T-cell (primary cell): ENCODE results near the gene PALS2. TPM values are rescaled to one million over a fixed set of nuclear protein-coding genes. Genes with fewer than 3 reads are reported as not detected.

Experiments used
- ATAC-seq, 4 experiments: fragments of 200-7000 bp in 3 of 4; fragments of 150-1000 bp in 1 of 4; cut with Tn5 transposase; replicated peaks in 1 of 4; 1 replicate in 3 of 4; 2 replicates in 1 of 4; pipeline ENCODE4 v1.10.0; 2021; ENCODE audit warnings: moderate library complexity in 3 of 4, mild to moderate bottlenecking in 2 of 4, moderate number of reproducible peaks in 1 of 4
- CTCF ChIA-PET, 2 donors: fragments of 300-600 bp; sonication (Branson Sonifier 250); formaldehyde crosslinking; loops; one replicate each; lab custom pipeline; 2022; ENCODE audit warnings: antibody characterized with exemption in 2 of 2; lab: Charles Lee
- POLR2A ChIA-PET, 2 donors: fragments of 300-600 bp; sonication (Branson Sonifier 250); formaldehyde crosslinking; loops; one replicate each; lab custom pipeline; 2022; ENCODE audit warnings: antibody characterized with exemption in 2 of 2; lab: Charles Lee
- DNase-seq, 35 experiments: peaks; one replicate each; pipeline versions ENCODE4 v3.0.0 to v3.0.0-alpha.2; 2013 to 2023
- H3K27ac ChIP-seq: one replicate; pipeline ENCODE4 v1.5.1; 2013; ENCODE audit warnings: low read length
- H3K27me3 ChIP-seq, 2 experiments: replicated peaks in 1 of 2; 1 replicate in 1 of 2; 2 replicates in 1 of 2; pipeline versions ENCODE4 v1.6.1 to v1.7.0; 2013; ENCODE audit warnings: low read length in 1 of 2, mixed read lengths in 1 of 2; ENCODE audit not compliant: control insufficient read depth in 2 of 2, insufficient read depth in 2 of 2; ENCODE audit errors: extremely low read depth in 1 of 2
- H3K36me3 ChIP-seq, 2 donors: 1 replicate in 1 of 2; 2 replicates in 1 of 2; pipeline versions ENCODE4 v1.6.1 to v1.7.0; 2013; ENCODE audit warnings: low read length in 1 of 2; ENCODE audit not compliant: control insufficient read depth in 2 of 2, insufficient read depth in 1 of 2; ENCODE audit errors: extremely low read depth in 1 of 2
- H3K4me1 ChIP-seq, 2 experiments: 1 replicate in 1 of 2; 2 replicates in 1 of 2; pipeline versions ENCODE4 v1.6.1 to v1.7.0; 2013; ENCODE audit warnings: low read length in 2 of 2, mixed read lengths in 1 of 2; ENCODE audit not compliant: insufficient read depth in 2 of 2, control insufficient read depth in 1 of 2; ENCODE audit errors: extremely low read depth in 1 of 2
- H3K4me3 ChIP-seq, 2 donors: 1 replicate in 1 of 2; 2 replicates in 1 of 2; pipeline versions ENCODE4 v1.5.1 to v1.7.0; 2013; ENCODE audit warnings: mild to moderate bottlenecking in 2 of 2, low read length in 1 of 2, moderate library complexity in 1 of 2; ENCODE audit not compliant: control insufficient read depth in 1 of 2; ENCODE audit errors: extremely low read depth in 1 of 2
- H3K9me3 ChIP-seq: 2 replicates; pipeline ENCODE4 v1.7.0; 2013
- H3K27ac Mint-ChIP-seq, 2 donors: one replicate each; pipeline ENCODE4 v1.8.0; 2020 to 2021; ENCODE audit warnings: mild to moderate bottlenecking in 2 of 2, mixed read lengths in 2 of 2
- H3K27me3 Mint-ChIP-seq, 2 donors: one replicate each; pipeline ENCODE4 v1.8.0; 2021 to 2022; ENCODE audit warnings: mixed read lengths in 2 of 2
- H3K36me3 Mint-ChIP-seq: one replicate; pipeline ENCODE4 v1.8.0; 2021; ENCODE audit warnings: mixed read lengths
- H3K4me1 Mint-ChIP-seq, 3 donors: one replicate each; pipeline ENCODE4 v1.8.0; 2020 to 2022; ENCODE audit warnings: mixed read lengths in 3 of 3, mild to moderate bottlenecking in 1 of 3
- H3K4me3 Mint-ChIP-seq, 3 donors: one replicate each; pipeline ENCODE4 v1.8.0; 2020 to 2022; ENCODE audit warnings: mild to moderate bottlenecking in 3 of 3, mixed read lengths in 3 of 3, moderate library complexity in 3 of 3
- H3K9me3 Mint-ChIP-seq, 3 donors: one replicate each; pipeline ENCODE4 v1.8.0; 2020 to 2022; ENCODE audit warnings: mixed read lengths in 3 of 3
- WGBS: methylation state at CpG from one replicate; pipeline ENCODE4 v1.1.5; 2013; ENCODE audit warnings: missing lambda C conversion rate; ENCODE audit not compliant: insufficient coverage; 5-methylcytosine and 5-hydroxymethylcytosine counted together
- total RNA-seq, 35 experiments: library from RNA in 6 of 35; stranded (reverse) in 6 of 35; fragments of 120-200 nt in 1 of 35; gene quantifications; one replicate each; pipeline versions ENCODE4 v1.2.1 to v1.2.4 and lab custom pipeline; 2013 to 2026

Gene PALS2
- total RNA-seq, 5 donors from 2014 or later (not counting 1 experiment from before 2014, with no cell fraction given): 26.1 to 60.0 (median 31.0) TPM

DNA sequence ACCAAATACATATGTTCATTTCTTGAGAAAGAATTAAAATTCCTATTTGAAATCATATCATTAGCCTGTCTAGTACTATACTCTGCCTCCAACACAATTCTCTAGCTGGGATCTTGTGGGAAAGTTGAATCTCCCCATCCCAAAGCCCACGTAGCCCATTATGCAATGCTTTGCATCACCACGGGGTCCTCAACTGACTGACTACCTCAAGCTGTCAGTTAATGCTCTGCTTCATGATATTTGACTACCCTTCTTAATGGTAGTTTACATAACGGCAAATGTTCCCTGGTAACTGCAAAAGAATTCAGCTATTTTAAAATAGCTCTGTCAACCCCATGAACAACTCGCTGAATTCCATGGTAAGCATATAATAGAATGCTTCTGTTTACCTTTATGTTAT lies 23.3 kb upstream of the PALS2 start:
- no peak overlapping the region for H3K27ac ChIP-seq
- no peaks in the 10 kb centered on the region for H3K36me3 Mint-ChIP-seq
- CTCF ChIA-PET: no interaction called here
- no peaks in the 10 kb centered on the region for H3K4me1 ChIP-seq
- H3K27me3 Mint-ChIP-seq: peaks cover 0 to 12% of the 10 kb centered on the region in 2 donors
- H3K4me3 Mint-ChIP-seq: no peak overlapping the region
- H3K9me3 ChIP-seq: no peaks in the 10 kb centered on the region
- WGBS: no CpG with 5 or more reads among the region's 4 CpGs
- H3K9me3 Mint-ChIP-seq: no peaks in the 10 kb centered on the region
- no peak overlapping the region for H3K27ac Mint-ChIP-seq
- H3K4me1 Mint-ChIP-seq: no peaks in the 10 kb centered on the region
- DNase-seq: no peak
- no peak for ATAC-seq
- H3K4me3 ChIP-seq: no peak overlapping the region
- no peaks in the 10 kb centered on the region for H3K36me3 ChIP-seq
- POLR2A ChIA-PET: no interaction called here
- H3K27me3 ChIP-seq: no peaks in the 10 kb centered on the region

- Histone ChIP-seq H3K27me3 (no peaks in the 10 kb centered on the region), H3K36me3 (no peaks in the 10 kb centered on the region), H3K4me1 (peaks cover under 1 to 3% of the 10 kb centered on the region in 2 experiments), H3K4me3 (no peak overlapping the region), H3K27ac (no peak overlapping the region), H3K9me3 (no peaks in the 10 kb centered on the region)
- ATAC-seq: no peak
- ChIA-PET CTCF (no interaction called here), POLR2A (no interaction called here)
- H3K27ac Mint-ChIP-seq: no peak overlapping the region
- peaks cover under 1 to 4% (median 2%) of the 10 kb centered on the region in 3 donors for H3K4me1 Mint-ChIP-seq
- no peak overlapping the region for H3K4me3 Mint-ChIP-seq
- no peak for DNase-seq
- H3K27me3 Mint-ChIP-seq: no peaks in the 10 kb centered on the region
- no peaks in the 10 kb centered on the region for H3K36me3 Mint-ChIP-seq
- H3K9me3 Mint-ChIP-seq: no peaks in the 10 kb centered on the region
These were observed 18.1 kb upstream of the PALS2 start for GRCh38 chr7:24555184-24555583.

- H3K4me1 Mint-ChIP-seq: peaks cover 6 to 9% (median 8%) of the 10 kb centered on the region in 3 donors
- ChIA-PET POLR2A (no interaction called here), CTCF (interaction anchor here (0.6 to 1.5 kb wide), 2 partner anchors 20 to 601 kb away, joined by 3 to 4 read pairs; no protein-coding TSS in a partner anchor)
- no peaks in the 10 kb centered on the region for H3K27me3 Mint-ChIP-seq
- no peak overlapping the region for H3K4me3 Mint-ChIP-seq
- WGBS: 82% methylated on average over 5 of the region's 5 CpGs
- no peaks in the 10 kb centered on the region for H3K9me3 ChIP-seq
- no peak for ATAC-seq
- H3K4me1 ChIP-seq: peaks cover 5 to 7% of the 10 kb centered on the region in 2 experiments
- no peak overlapping the region for H3K4me3 ChIP-seq
- DNase-seq: no peak
- no peaks in the 10 kb centered on the region for H3K36me3 ChIP-seq
- no peak overlapping the region for H3K27ac ChIP-seq
- no peaks in the 10 kb centered on the region for H3K36me3 Mint-ChIP-seq
- H3K27me3 ChIP-seq: no peaks in the 10 kb centered on the region
- no peaks in the 10 kb centered on the region for H3K9me3 Mint-ChIP-seq
- H3K27ac Mint-ChIP-seq: no peak overlapping the region
These were observed 17.5 kb upstream of the PALS2 start for GRCh38 chr7:24555719-24556118.

- peak; percentile 76 to 98 (median 95) for ATAC-seq
- no peaks in the 10 kb centered on the region for H3K27me3 Mint-ChIP-seq
- no peak overlapping the region for H3K4me3 ChIP-seq
- peak in 1 of 35 experiments; percentile 25 for DNase-seq
- H3K4me1 Mint-ChIP-seq: peaks cover 19 to 22% (median 21%) of the 10 kb centered on the region in 3 donors
- H3K4me1 ChIP-seq: peaks cover 10 to 17% of the 10 kb centered on the region in 2 experiments
- POLR2A ChIA-PET: interaction anchor here in 1 of 2 donors (0.6 kb wide), 1 partner anchor 10 kb away, joined by 3 read pairs; no protein-coding TSS in a partner anchor
- H3K36me3 ChIP-seq: no peaks in the 10 kb centered on the region
- H3K9me3 Mint-ChIP-seq: no peaks in the 10 kb centered on the region
- H3K27me3 ChIP-seq: no peaks in the 10 kb centered on the region
- 7% methylated on average over 2 of the region's 3 CpGs for whole genome bisulfite sequencing
- no peaks in the 10 kb centered on the region for H3K9me3 ChIP-seq
- peak overlapping the region in 2 of 3 donors; percentile 14 to 37 for H3K4me3 Mint-ChIP-seq
- no peaks in the 10 kb centered on the region for H3K36me3 Mint-ChIP-seq
- peak overlapping the region; percentile 83 to 86 for H3K27ac Mint-ChIP-seq
- no peak overlapping the region for H3K27ac ChIP-seq
- CTCF ChIA-PET: interaction anchor here in 1 of 2 donors (0.6 kb wide), 1 partner anchor 576 kb away, joined by 4 read pairs; no protein-coding TSS in a partner anchor
These were observed 12.5 kb upstream of the PALS2 start for GRCh38 chr7:24560772-24561171.

GRCh38 chr7:24566274-24566673 lies 7.0 kb upstream of the PALS2 start:
- no peaks in the 10 kb centered on the region for H3K36me3 Mint-ChIP-seq
- no CpG with 5 or more reads among the region's 2 CpGs for WGBS

GRCh38 chr7:24570983-24571382 lies 2.3 kb upstream of the PALS2 start:
- Mint-ChIP-seq H3K9me3 (no peaks in the 10 kb centered on the region), H3K36me3 (no peaks in the 10 kb centered on the region), H3K4me3 (peak overlapping the region in 1 of 3 donors; percentile 19), H3K27ac (no peak overlapping the region), H3K27me3 (peaks cover 4 to 5% of the 10 kb centered on the region in 2 donors), H3K4me1 (peaks cover 25 to 29% (median 28%) of the 10 kb centered on the region in 3 donors)
- no peak for ATAC-seq
- no peak overlapping the region for H3K4me3 ChIP-seq
- no peaks in the 10 kb centered on the region for H3K27me3 ChIP-seq
- CTCF ChIA-PET: interaction anchor here (0.6 to 0.8 kb wide), 3 partner anchors 53 to 1024 kb away, joined by 3 to 5 read pairs (median 3); no protein-coding TSS in a partner anchor
- WGBS: 87% methylated on average over 2 of the region's 2 CpGs
- no peaks in the 10 kb centered on the region for H3K36me3 ChIP-seq
- H3K4me1 ChIP-seq: peaks cover 5 to 18% of the 10 kb centered on the region in 2 experiments
- POLR2A ChIA-PET: interaction anchor here in 1 of 2 donors (0.6 kb wide), 1 partner anchor 66 kb away, joined by 5 read pairs; no protein-coding TSS in a partner anchor
- no peaks in the 10 kb centered on the region for H3K9me3 ChIP-seq
- no peak overlapping the region for H3K27ac ChIP-seq
- DNase-seq: no peak

More at GRCh38 chr7:24566274-24566673, 7.0 kb upstream of the PALS2 start:
- Mint-ChIP-seq H3K4me3 (no peak overlapping the region), H3K4me1 (peaks cover 7 to 8% (median 8%) of the 10 kb centered on the region in 3 donors), H3K9me3 (no peaks in the 10 kb centered on the region), H3K27ac (no peak overlapping the region), H3K27me3 (peaks cover 4 to 5% of the 10 kb centered on the region in 2 donors)
- no peak for DNase-seq
- H3K4me1 ChIP-seq: peaks cover 0 to 4% of the 10 kb centered on the region in 2 experiments
- ChIA-PET POLR2A (no interaction called here), CTCF (no interaction called here)
- no peak overlapping the region for H3K4me3 ChIP-seq
- no peak overlapping the region for H3K27ac ChIP-seq
- H3K27me3 ChIP-seq: no peaks in the 10 kb centered on the region
- H3K9me3 ChIP-seq: no peaks in the 10 kb centered on the region
- ATAC-seq: no peak
- H3K36me3 ChIP-seq: no peaks in the 10 kb centered on the region
